Skeletal muscle tissue (tissue), 4 donors: ENCODE data around the gene DUSP7. TPM values are rescaled to one million over a fixed set of nuclear protein-coding genes. Genes with fewer than 3 reads are reported as not detected.
A peak's percentile ranks its signal among the peaks of the same experiment; 100 is the strongest.

ENCODE experiments used
- H3K27ac ChIP-seq: one replicate; pipeline ENCODE4 v1.7.0; 2013; ENCODE audit warnings: mild to moderate bottlenecking, low read depth, low read length, inconsistent platforms
- H3K27me3 ChIP-seq, 3 donors: one replicate each; pipeline ENCODE4 v1.7.0; 2013; ENCODE audit warnings: low read length in 3 of 3; ENCODE audit not compliant: control insufficient read depth in 3 of 3, insufficient read depth in 3 of 3
- H3K36me3 ChIP-seq, 3 donors: one replicate each; pipeline ENCODE4 v1.7.0; 2013; ENCODE audit warnings: low read length in 3 of 3; ENCODE audit not compliant: control insufficient read depth in 3 of 3, insufficient read depth in 3 of 3
- H3K4me1 ChIP-seq, 3 donors: one replicate each; pipeline ENCODE4 v1.7.0; 2013; ENCODE audit warnings: low read length in 3 of 3, mild to moderate bottlenecking in 3 of 3; ENCODE audit not compliant: control insufficient read depth in 3 of 3, insufficient read depth in 3 of 3
- H3K4me3 ChIP-seq, 3 donors: one replicate each; pipeline ENCODE4 v1.7.0; 2013; ENCODE audit warnings: low read length in 3 of 3
- H3K9ac ChIP-seq, 3 donors: one replicate each; pipeline ENCODE4 v1.7.0; 2013; ENCODE audit warnings: low read length in 3 of 3, mild to moderate bottlenecking in 3 of 3, moderate library complexity in 2 of 3, low read depth in 1 of 3
- H3K9me3 ChIP-seq, 3 donors: one replicate each; pipeline ENCODE4 v1.7.0; 2013; ENCODE audit warnings: low read length in 3 of 3; ENCODE audit not compliant: control insufficient read depth in 3 of 3
- total RNA-seq: library from RNA; depleted of rRNA; stranded (reverse); fragments of >200 nt; gene quantifications from one replicate; pipeline ENCODE4 v1.2.3, GENCODE V29; 2014
- donor health status: Osteomylitis.

DUSP7 gene
- total RNA-seq, 1 donor from 2014 or later, result 5.2 TPM

- Histone ChIP-seq H3K4me1 (peaks cover 53 to 76% (median 74%) of the 10 kb centered on the region in 3 donors), H3K27ac (no peak overlapping the region), H3K27me3 (no peaks in the 10 kb centered on the region), H3K9ac (no peak overlapping the region), H3K9me3 (no peaks in the 10 kb centered on the region), H3K36me3 (no peaks in the 10 kb centered on the region), H3K4me3 (no peak overlapping the region)
Measured at GRCh38 chr3:52014613-52015012, 41.8 kb downstream of the DUSP7 start.

- no peaks in the 10 kb centered on the region for H3K36me3 ChIP-seq
- H3K4me3 ChIP-seq, result no peak overlapping the region
- H3K9me3 ChIP-seq, result no peaks in the 10 kb centered on the region
- peaks cover 48 to 71% (median 70%) of the 10 kb centered on the region in 3 donors for H3K4me1 ChIP-seq
- no peak overlapping the region for H3K9ac ChIP-seq
- H3K27ac ChIP-seq, result no peak overlapping the region
- no peaks in the 10 kb centered on the region for H3K27me3 ChIP-seq
Measured at GRCh38 chr3:52013802-52014598, 42.4 kb downstream of the DUSP7 start.

- Histone ChIP-seq H3K9me3 (no peaks in the 10 kb centered on the region), H3K4me1 (peaks cover 37 to 62% (median 59%) of the 10 kb centered on the region in 3 donors), H3K4me3 (peak overlapping the region; percentile 27 to 52 (median 38)), H3K27ac (no peak overlapping the region), H3K27me3 (no peaks in the 10 kb centered on the region), H3K36me3 (no peaks in the 10 kb centered on the region), H3K9ac (peak overlapping the region in 1 of 3 donors; percentile 20)
Measured at GRCh38 chr3:52012699-52013098, 43.7 kb downstream of the DUSP7 start.

- H3K36me3 ChIP-seq, result no peaks in the 10 kb centered on the region
- no peaks in the 10 kb centered on the region for H3K27me3 ChIP-seq
- no peak overlapping the region for H3K4me3 ChIP-seq
- peaks cover 41 to 61% (median 59%) of the 10 kb centered on the region in 3 donors for H3K4me1 ChIP-seq
- no peaks in the 10 kb centered on the region for H3K9me3 ChIP-seq
- no peak overlapping the region for H3K9ac ChIP-seq
- H3K27ac ChIP-seq, result no peak overlapping the region
Measured at GRCh38 chr3:52010431-52010830, 45.9 kb downstream of the DUSP7 start.

GRCh38 chr3:52007291-52007690 lies 49.1 kb downstream of the DUSP7 start:
- Histone ChIP-seq H3K4me3 (no peak overlapping the region), H3K4me1 (peaks cover 40 to 45% (median 45%) of the 10 kb centered on the region in 3 donors), H3K9ac (peak overlapping the region in 1 of 3 donors; percentile 54), H3K27ac (no peak overlapping the region), H3K9me3 (no peaks in the 10 kb centered on the region), H3K36me3 (no peaks in the 10 kb centered on the region), H3K27me3 (no peaks in the 10 kb centered on the region)

GRCh38 chr3:52006820-52007133 lies 49.6 kb downstream of the DUSP7 start:
- Histone ChIP-seq H3K27ac (no peak overlapping the region), H3K4me3 (no peak overlapping the region), H3K27me3 (no peaks in the 10 kb centered on the region), H3K4me1 (peaks cover 37 to 42% (median 42%) of the 10 kb centered on the region in 3 donors), H3K36me3 (no peaks in the 10 kb centered on the region), H3K9ac (peak overlapping the region in 1 of 3 donors; percentile 33), H3K9me3 (no peaks in the 10 kb centered on the region)

GRCh38 chr3:52006017-52006819 lies 50.2 kb downstream of the DUSP7 start:
- Histone ChIP-seq H3K9me3 (no peaks in the 10 kb centered on the region), H3K4me1 (peaks cover 40 to 47% (median 46%) of the 10 kb centered on the region in 3 donors), H3K27ac (no peak overlapping the region), H3K36me3 (no peaks in the 10 kb centered on the region), H3K4me3 (no peak overlapping the region), H3K9ac (peak overlapping the region in 1 of 3 donors; percentile 33), H3K27me3 (no peaks in the 10 kb centered on the region)

GRCh38 chr3:52005571-52005986 lies 50.8 kb downstream of the DUSP7 start:
- peaks cover 40 to 47% (median 46%) of the 10 kb centered on the region in 3 donors for H3K4me1 ChIP-seq
- H3K9me3 ChIP-seq, result no peaks in the 10 kb centered on the region
- peak overlapping the region in 2 of 3 donors; percentile 51 to 60 for H3K9ac ChIP-seq
- no peaks in the 10 kb centered on the region for H3K27me3 ChIP-seq
- no peaks in the 10 kb centered on the region for H3K36me3 ChIP-seq
- no peak overlapping the region for H3K27ac ChIP-seq
- peak overlapping the region in 1 of 3 donors; percentile 41 for H3K4me3 ChIP-seq

- peak overlapping the region; percentile 2 to 60 (median 51) for H3K9ac ChIP-seq
- H3K4me3 ChIP-seq, result peak overlapping the region in 1 of 3 donors; percentile 41
- H3K9me3 ChIP-seq, result no peaks in the 10 kb centered on the region
- no peaks in the 10 kb centered on the region for H3K27me3 ChIP-seq
- no peak overlapping the region for H3K27ac ChIP-seq
- H3K36me3 ChIP-seq, result no peaks in the 10 kb centered on the region
- H3K4me1 ChIP-seq, result peaks cover 40 to 47% (median 46%) of the 10 kb centered on the region in 3 donors
Measured at GRCh38 chr3:52004906-52005395, 51.4 kb downstream of the DUSP7 start.
